ENCODE results near the gene TBX5.

DNA sequence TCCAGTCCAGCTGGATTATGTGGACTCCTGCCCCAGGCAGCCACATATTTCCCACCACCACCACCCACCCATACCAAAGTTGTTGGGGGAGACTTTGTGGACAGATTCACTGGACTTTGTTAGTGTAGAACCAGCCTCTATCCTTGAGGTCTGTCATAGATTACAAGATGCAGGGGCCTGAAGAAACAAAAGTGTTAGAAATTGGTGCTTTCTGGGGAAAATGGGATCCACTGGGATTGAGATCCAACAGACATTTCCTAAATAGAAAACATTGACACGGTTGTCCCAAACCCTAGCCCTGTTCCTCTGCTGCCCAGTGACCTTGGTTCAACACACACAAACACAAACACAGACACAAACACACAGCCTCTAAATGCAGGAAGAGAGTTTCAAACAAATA is 36.6 kb upstream of the TBX5 start:
- TF ChIP-seq, protein P1, sequence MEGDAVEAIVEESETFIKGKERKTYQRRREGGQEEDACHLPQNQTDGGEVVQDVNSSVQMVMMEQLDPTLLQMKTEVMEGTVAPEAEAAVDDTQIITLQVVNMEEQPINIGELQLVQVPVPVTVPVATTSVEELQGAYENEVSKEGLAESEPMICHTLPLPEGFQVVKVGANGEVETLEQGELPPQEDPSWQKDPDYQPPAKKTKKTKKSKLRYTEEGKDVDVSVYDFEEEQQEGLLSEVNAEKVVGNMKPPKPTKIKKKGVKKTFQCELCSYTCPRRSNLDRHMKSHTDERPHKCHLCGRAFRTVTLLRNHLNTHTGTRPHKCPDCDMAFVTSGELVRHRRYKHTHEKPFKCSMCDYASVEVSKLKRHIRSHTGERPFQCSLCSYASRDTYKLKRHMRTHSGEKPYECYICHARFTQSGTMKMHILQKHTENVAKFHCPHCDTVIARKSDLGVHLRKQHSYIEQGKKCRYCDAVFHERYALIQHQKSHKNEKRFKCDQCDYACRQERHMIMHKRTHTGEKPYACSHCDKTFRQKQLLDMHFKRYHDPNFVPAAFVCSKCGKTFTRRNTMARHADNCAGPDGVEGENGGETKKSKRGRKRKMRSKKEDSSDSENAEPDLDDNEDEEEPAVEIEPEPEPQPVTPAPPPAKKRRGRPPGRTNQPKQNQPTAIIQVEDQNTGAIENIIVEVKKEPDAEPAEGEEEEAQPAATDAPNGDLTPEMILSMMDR (IDR thresholded peaks at IDR 0.05), result no peak
- TF ChIP-seq, protein P2, sequence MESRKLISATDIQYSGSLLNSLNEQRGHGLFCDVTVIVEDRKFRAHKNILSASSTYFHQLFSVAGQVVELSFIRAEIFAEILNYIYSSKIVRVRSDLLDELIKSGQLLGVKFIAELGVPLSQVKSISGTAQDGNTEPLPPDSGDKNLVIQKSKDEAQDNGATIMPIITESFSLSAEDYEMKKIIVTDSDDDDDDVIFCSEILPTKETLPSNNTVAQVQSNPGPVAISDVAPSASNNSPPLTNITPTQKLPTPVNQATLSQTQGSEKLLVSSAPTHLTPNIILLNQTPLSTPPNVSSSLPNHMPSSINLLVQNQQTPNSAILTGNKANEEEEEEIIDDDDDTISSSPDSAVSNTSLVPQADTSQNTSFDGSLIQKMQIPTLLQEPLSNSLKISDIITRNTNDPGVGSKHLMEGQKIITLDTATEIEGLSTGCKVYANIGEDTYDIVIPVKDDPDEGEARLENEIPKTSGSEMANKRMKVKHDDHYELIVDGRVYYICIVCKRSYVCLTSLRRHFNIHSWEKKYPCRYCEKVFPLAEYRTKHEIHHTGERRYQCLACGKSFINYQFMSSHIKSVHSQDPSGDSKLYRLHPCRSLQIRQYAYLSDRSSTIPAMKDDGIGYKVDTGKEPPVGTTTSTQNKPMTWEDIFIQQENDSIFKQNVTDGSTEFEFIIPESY (IDR thresholded peaks at IDR 0.05; ENCODE audit: borderline replicate concordance, low read depth), result no peak
- no peak for TF ChIP-seq EZH2phosphoT487 (IDR thresholded peaks at IDR 0.05; ENCODE audit: borderline replicate concordance, low read depth)
- TF ChIP-seq POLR2AphosphoS5 (IDR thresholded peaks at IDR 0.05; ENCODE audit: low read depth, low read length), result no peak
- TF ChIP-seq, protein P3, sequence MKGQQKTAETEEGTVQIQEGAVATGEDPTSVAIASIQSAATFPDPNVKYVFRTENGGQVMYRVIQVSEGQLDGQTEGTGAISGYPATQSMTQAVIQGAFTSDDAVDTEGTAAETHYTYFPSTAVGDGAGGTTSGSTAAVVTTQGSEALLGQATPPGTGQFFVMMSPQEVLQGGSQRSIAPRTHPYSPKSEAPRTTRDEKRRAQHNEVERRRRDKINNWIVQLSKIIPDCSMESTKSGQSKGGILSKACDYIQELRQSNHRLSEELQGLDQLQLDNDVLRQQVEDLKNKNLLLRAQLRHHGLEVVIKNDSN (IDR thresholded peaks at IDR 0.05; ENCODE audit: borderline replicate concordance, low read depth), result no peak
- no peak for TF ChIP-seq TAF1 (IDR thresholded peaks at IDR 0.05; ENCODE audit: borderline replicate concordance, low read depth, low read length)
- TF ChIP-seq, protein P4, sequence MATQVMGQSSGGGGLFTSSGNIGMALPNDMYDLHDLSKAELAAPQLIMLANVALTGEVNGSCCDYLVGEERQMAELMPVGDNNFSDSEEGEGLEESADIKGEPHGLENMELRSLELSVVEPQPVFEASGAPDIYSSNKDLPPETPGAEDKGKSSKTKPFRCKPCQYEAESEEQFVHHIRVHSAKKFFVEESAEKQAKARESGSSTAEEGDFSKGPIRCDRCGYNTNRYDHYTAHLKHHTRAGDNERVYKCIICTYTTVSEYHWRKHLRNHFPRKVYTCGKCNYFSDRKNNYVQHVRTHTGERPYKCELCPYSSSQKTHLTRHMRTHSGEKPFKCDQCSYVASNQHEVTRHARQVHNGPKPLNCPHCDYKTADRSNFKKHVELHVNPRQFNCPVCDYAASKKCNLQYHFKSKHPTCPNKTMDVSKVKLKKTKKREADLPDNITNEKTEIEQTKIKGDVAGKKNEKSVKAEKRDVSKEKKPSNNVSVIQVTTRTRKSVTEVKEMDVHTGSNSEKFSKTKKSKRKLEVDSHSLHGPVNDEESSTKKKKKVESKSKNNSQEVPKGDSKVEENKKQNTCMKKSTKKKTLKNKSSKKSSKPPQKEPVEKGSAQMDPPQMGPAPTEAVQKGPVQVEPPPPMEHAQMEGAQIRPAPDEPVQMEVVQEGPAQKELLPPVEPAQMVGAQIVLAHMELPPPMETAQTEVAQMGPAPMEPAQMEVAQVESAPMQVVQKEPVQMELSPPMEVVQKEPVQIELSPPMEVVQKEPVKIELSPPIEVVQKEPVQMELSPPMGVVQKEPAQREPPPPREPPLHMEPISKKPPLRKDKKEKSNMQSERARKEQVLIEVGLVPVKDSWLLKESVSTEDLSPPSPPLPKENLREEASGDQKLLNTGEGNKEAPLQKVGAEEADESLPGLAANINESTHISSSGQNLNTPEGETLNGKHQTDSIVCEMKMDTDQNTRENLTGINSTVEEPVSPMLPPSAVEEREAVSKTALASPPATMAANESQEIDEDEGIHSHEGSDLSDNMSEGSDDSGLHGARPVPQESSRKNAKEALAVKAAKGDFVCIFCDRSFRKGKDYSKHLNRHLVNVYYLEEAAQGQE (IDR thresholded peaks at IDR 0.05; ENCODE audit: low read depth, low read length), result no peak
- TF ChIP-seq NRF1 (IDR thresholded peaks at IDR 0.05; ENCODE audit: low read depth, low read length), result no peak

All from SK-N-SH (cell line).